Measurements from ENCODE around the gene PPP2R3C. TPM values are rescaled to one million over a fixed set of nuclear protein-coding genes. Genes with fewer than 3 reads are reported as not detected.

PPP2R3C gene
- total RNA-seq, 1 donor from 2014 or later, result 47.1 TPM

GRCh38 chr14:35149239-35149638 lies 27.4 kb upstream of the PPP2R3C start:
- H3K27ac Mint-ChIP-seq, result no peak overlapping the region
- H3K4me1 Mint-ChIP-seq (ENCODE audit: low read depth), result peaks cover 1% of the 10 kb centered on the region
- H3K36me3 Mint-ChIP-seq (ENCODE audit: insufficient read depth), result peaks cover 31% of the 10 kb centered on the region
- no peak for DNase-seq (ENCODE audit: low spot score, unreplicated experiment)
- H3K27me3 Mint-ChIP-seq, result no peaks in the 10 kb centered on the region
- TF ChIP-seq CTCF (IDR thresholded peaks at IDR 0.05; ENCODE audit: unreplicated experiment), result no peak
- H3K4me3 Mint-ChIP-seq (ENCODE audit: low read depth), result no peak overlapping the region
- H3K9me3 Mint-ChIP-seq (ENCODE audit: low read depth), result no peaks in the 10 kb centered on the region

- H3K36me3 Mint-ChIP-seq (ENCODE audit: insufficient read depth), result peaks cover 24% of the 10 kb centered on the region
- no peak overlapping the region for H3K4me3 Mint-ChIP-seq (ENCODE audit: low read depth)
- H3K27me3 Mint-ChIP-seq, result no peaks in the 10 kb centered on the region
- H3K4me1 Mint-ChIP-seq (ENCODE audit: low read depth), result peaks cover 1% of the 10 kb centered on the region
- H3K9me3 Mint-ChIP-seq (ENCODE audit: low read depth), result no peaks in the 10 kb centered on the region
- peak overlapping the region; percentile 1 for H3K27ac Mint-ChIP-seq
- TF ChIP-seq CTCF (IDR thresholded peaks at IDR 0.05; ENCODE audit: unreplicated experiment), result no peak
- no peak for DNase-seq (ENCODE audit: low spot score, unreplicated experiment)
These were observed 25.9 kb upstream of the PPP2R3C start for GRCh38 chr14:35147711-35148110.

- H3K27me3 Mint-ChIP-seq, result no peaks in the 10 kb centered on the region
- H3K27ac Mint-ChIP-seq, result no peak overlapping the region
- no peak for DNase-seq (ENCODE audit: low spot score, unreplicated experiment)
- no peak overlapping the region for H3K4me3 Mint-ChIP-seq (ENCODE audit: low read depth)
- H3K9me3 Mint-ChIP-seq (ENCODE audit: low read depth), result no peaks in the 10 kb centered on the region
- H3K4me1 Mint-ChIP-seq (ENCODE audit: low read depth), result peaks cover 1% of the 10 kb centered on the region
- H3K36me3 Mint-ChIP-seq (ENCODE audit: insufficient read depth), result peaks cover 24% of the 10 kb centered on the region
- TF ChIP-seq CTCF (IDR thresholded peaks at IDR 0.05; ENCODE audit: unreplicated experiment), result no peak
These were observed 25.4 kb upstream of the PPP2R3C start for GRCh38 chr14:35147186-35147585.

- Mint-ChIP-seq H3K36me3 (ENCODE audit: insufficient read depth) (peaks cover 21% of the 10 kb centered on the region), H3K4me3 (ENCODE audit: low read depth) (no peak overlapping the region), H3K9me3 (ENCODE audit: low read depth) (no peaks in the 10 kb centered on the region), H3K27me3 (no peaks in the 10 kb centered on the region), H3K4me1 (ENCODE audit: low read depth) (peaks cover 1% of the 10 kb centered on the region), H3K27ac (no peak overlapping the region)
- DNase-seq (ENCODE audit: low spot score, unreplicated experiment), result no peak
- no peak for TF ChIP-seq CTCF (IDR thresholded peaks at IDR 0.05; ENCODE audit: unreplicated experiment)
These were observed 24.9 kb upstream of the PPP2R3C start for GRCh38 chr14:35146711-35147149.

- TF ChIP-seq CTCF (IDR thresholded peaks at IDR 0.05; ENCODE audit: unreplicated experiment), result no peak
- Mint-ChIP-seq H3K27ac (no peak overlapping the region), H3K9me3 (ENCODE audit: low read depth) (no peaks in the 10 kb centered on the region), H3K36me3 (ENCODE audit: insufficient read depth) (peaks cover 7% of the 10 kb centered on the region), H3K4me3 (ENCODE audit: low read depth) (no peak overlapping the region), H3K4me1 (ENCODE audit: low read depth) (no peaks in the 10 kb centered on the region), H3K27me3 (no peaks in the 10 kb centered on the region)
- no peak for DNase-seq (ENCODE audit: low spot score, unreplicated experiment)
These were observed 22.2 kb upstream of the PPP2R3C start for GRCh38 chr14:35144029-35144428.
